ENCODE results near the gene ADAMTS6.
"Not testable (repeated sequence)": the region's sequence is repeated elsewhere in the genome, so short reads cannot be mapped to it uniquely, and the experiment has no call there.

ADAMTS6 gene, protein sequence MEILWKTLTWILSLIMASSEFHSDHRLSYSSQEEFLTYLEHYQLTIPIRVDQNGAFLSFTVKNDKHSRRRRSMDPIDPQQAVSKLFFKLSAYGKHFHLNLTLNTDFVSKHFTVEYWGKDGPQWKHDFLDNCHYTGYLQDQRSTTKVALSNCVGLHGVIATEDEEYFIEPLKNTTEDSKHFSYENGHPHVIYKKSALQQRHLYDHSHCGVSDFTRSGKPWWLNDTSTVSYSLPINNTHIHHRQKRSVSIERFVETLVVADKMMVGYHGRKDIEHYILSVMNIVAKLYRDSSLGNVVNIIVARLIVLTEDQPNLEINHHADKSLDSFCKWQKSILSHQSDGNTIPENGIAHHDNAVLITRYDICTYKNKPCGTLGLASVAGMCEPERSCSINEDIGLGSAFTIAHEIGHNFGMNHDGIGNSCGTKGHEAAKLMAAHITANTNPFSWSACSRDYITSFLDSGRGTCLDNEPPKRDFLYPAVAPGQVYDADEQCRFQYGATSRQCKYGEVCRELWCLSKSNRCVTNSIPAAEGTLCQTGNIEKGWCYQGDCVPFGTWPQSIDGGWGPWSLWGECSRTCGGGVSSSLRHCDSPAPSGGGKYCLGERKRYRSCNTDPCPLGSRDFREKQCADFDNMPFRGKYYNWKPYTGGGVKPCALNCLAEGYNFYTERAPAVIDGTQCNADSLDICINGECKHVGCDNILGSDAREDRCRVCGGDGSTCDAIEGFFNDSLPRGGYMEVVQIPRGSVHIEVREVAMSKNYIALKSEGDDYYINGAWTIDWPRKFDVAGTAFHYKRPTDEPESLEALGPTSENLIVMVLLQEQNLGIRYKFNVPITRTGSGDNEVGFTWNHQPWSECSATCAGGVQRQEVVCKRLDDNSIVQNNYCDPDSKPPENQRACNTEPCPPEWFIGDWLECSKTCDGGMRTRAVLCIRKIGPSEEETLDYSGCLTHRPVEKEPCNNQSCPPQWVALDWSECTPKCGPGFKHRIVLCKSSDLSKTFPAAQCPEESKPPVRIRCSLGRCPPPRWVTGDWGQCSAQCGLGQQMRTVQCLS (N-terminal part only)

GRCh38 chr5:65481635-65482295, at the start of gene ADAMTS6:
TSS of gene ADAMTS6 (minus strand) at chr5:65481920. CDS start at chr5:65473673, 8,247 bp downstream.
- peak; percentile 82 for DNase-seq (ENCODE audit: low spot score)

GRCh38 chr5:65530904-65531303, 49.2 kb upstream of the ADAMTS6 start:
- no peak for DNase-seq (ENCODE audit: low spot score)

DNA sequence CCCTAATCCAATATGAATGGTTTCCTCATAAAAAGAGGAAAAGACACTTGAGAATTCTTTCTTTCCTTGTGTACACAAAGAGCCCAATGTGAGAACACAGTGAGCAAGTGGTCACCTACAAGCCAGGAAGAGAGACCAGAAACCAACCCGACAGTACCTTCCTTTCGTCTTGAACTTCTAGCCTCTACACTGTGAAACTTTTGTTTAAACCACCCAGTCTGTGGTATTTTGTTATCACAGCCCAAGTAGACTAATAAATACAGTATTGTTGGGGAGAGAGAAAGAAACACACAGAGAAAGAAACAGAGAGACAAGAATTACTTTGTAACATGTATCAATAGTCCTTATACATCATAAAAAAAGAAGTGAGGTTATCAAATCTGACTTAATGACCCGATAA, 44.0 kb upstream of the ADAMTS6 start:
- no peak for DNase-seq (ENCODE audit: low spot score)

DNA sequence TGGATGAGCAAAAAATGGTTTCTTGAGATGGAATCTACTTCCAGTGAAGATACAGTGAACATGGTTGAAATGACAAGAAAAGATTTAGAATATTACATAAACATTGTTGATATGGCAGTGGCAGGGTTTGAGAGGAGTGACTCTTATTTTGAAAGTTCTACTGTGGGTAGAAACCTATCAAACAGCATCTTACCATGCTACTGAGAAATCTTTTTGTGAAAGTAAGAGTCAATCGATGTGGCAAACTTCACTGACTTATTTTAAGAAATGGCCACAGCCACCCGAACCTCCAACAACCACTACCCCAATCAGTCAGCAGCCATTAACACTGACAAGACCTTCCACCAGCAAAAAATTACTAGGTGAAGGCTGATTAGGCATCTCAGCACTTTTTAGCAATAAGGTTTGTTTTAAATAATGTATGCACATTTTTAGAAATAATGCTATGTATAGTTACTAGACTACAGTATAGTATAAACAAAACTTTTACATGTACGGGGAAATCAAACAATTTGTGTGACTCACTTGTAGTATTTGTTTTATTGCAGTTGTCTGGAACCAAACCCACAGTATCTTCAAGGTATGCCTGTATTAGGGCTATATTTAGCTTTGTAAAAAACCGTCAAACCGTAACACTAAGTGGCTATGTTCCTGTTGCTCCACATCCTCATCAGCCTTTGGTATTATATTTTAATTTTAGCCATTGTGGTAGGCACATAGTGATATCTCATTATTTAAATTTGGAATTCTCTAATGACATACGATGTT, 30.6 kb upstream of the ADAMTS6 start:
- DNase-seq (ENCODE audit: low spot score) = no peak

GRCh38 chr5:65508978-65509377, 27.3 kb upstream of the ADAMTS6 start:
- DNase-seq (ENCODE audit: low spot score) = no peak

- DNase-seq (ENCODE audit: low spot score) = no peak
Observed at GRCh38 chr5:65506961-65507360, 25.2 kb upstream of the ADAMTS6 start.

DNA sequence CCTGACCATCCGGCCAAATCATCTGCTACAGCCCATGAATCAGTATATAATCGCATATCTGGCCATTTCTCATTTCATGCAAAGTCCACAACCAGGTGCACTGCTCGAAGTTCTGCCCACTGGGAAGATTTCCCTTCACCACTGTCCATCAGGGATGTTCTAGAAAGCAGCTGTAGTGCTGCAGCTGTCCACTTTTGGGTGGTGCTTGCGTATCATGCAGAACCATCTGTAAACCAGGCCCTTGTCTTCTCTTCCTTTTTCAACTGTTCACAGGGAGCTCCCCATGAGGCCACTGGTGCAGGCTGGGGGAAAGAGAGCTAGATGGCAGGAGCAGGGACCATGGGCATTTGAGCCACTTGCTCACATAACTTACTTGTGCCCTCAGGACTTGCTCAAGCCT, 7.4 kb upstream of the ADAMTS6 start:
- DNase-seq (ENCODE audit: low spot score) = no peak

- DNase-seq (ENCODE audit: low spot score) = not testable (repeated sequence)
Observed at GRCh38 chr5:65488038-65488687, 6.4 kb upstream of the ADAMTS6 start.

- not testable (repeated sequence) for DNase-seq (ENCODE audit: low spot score)
Observed at GRCh38 chr5:65486803-65487202, 5.1 kb upstream of the ADAMTS6 start.

GRCh38 chr5:65485405-65485804, 3.7 kb upstream of the ADAMTS6 start:
- DNase-seq (ENCODE audit: low spot score) = no peak

DNA sequence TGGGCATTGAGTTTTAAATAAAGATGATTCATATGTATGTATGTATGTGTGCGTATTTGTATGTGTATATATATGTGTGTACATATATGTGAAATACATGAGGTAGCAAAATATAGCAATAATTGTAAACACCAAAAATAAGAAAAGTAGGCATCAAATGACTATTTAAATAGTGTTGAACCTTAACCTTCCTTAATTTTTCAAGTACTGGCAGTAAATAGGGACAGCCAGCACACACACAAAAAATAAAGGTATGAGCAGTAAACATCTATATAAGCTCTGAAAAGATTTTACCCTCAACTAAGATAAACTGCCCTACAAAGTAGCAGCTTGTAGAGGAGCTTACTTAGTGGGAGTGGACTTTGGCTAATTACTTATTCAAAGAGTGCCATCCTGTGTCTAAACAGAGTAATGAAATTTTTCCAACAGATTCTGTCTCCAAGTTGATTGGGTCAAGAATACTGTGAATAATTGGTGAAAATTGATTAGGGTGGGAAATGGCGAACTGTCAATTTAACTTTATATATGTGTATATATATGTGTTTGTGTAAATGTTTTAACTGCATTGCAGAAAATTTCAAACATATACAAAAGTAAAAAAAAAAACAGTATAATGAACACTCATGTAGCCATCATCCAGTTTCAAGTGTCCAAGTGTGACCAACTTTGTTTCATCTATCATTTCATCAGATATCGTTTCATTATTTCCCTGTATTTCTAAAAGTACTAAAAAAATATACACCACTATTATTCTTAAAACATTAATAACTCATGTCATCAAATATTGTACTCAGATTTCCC, 2.0 kb upstream of the ADAMTS6 start:
- DNase-seq (ENCODE audit: low spot score) = no peak

GRCh38 chr5:65482736-65483545, 1.2 kb upstream of the ADAMTS6 start:
- no peak for DNase-seq (ENCODE audit: low spot score)

DNA sequence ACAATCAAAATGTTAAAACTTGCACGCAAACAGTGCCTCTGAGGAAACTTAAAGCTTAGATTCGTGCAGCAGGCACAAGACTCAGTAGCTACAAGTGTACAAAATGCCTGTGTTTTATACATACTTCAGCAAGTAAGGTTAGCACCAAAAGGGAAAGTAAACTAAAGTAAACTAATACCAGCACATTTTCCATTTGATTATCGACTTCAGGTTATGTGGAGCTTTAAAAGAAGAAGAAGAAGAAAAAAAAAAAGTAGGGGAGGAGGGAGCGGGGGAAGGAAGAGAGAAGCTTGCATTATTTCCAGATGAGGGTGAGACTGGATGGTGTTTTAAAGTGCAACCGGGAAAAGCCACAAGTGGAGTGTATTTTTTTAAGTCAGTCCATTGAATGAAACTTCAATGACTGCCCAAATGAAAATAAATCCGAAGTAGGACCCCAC, 596 bp upstream of the ADAMTS6 start:
- DNase-seq (ENCODE audit: low spot score) = no peak

GRCh38 chr5:65481171-65481581, 544 bp downstream of the ADAMTS6 start:
- DNase-seq (ENCODE audit: low spot score) = no peak

DNA sequence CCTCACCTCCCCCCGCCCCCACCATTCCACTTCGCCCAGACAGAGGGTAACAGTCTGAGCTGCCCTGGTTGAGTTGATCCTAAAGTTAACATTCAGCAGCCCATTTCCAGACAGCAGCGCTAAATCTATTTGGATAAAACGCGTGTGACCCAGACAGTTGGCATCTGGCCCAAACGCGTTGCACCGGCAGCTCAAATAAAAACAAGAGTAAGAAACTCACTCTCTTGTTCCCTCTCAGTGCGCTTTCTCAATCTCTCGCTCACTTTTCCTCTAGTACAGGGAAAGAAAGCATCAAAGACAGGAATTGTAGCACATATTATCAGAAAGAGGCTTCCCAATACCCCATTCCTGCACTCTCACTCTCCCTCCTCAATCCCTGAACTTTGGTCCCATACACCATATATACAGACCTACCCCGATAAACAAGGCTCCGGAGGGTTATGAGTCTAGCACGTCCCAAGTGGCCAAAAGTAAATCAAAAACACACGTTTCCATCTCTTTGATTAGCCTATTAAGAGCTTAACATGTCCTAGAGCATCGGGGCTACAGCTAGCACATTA, 1.3 kb downstream of the ADAMTS6 start:
- no peak for DNase-seq (ENCODE audit: low spot score)

DNA sequence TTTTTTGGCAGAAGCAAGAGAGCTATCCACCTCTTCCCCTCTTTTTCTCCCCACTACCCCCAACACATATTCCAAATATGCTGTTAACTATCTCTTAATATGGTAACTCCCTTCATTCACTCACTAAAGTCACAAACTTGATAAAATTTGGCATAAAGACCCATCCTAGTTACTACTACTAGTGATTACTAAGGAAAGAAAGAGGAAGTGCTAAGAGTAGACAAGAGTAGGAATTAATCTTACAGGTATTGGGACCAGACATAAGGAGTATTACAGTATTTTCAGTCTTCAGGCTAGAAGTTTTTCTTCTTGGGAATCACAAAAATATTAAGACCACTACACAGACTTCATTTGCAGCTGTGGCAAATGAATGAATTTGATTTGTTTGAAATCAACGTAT, 2.2 kb downstream of the ADAMTS6 start:
- DNase-seq (ENCODE audit: low spot score) = no peak

GRCh38 chr5:65478336-65478735, 3.4 kb downstream of the ADAMTS6 start:
- DNase-seq (ENCODE audit: low spot score) = no peak

DNA sequence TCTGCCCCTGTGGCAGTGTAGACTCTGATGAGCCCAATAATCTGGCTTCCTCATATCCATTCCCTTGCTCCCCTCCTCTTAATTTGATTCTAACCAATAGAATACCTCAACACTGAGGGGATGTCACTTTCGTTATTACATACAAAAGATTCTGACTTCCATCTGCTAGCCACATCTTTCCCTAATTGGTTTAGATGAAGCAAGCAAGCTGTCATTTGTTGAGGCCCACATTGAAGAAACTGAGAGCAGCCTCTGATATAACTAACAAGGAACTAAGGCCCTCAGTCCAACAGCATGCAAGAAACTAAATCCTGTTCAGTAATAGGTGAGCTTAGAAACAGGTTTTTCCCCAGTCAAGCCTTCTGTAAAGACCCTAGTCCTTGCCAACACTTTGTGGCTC, 5.8 kb downstream of the ADAMTS6 start:
- no peak for DNase-seq (ENCODE audit: low spot score)

DNA sequence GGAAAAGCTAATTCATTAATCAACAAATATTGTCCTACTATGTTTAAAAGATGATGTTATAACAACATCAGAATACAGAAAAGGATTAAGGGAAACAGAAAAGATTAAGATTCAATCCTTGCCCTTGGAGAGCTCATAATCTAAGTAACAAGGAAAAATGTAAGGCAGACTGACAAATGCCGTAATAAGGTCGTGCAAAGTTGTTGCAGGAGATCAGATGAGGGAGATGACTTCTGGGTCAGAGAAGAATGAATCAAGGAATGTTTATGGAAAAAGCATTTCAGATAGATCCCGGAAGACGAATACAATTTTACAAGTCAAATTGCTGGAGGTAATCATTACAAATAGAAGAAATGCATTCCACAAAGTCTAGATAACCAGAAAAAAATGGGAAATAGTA, 6.4 kb downstream of the ADAMTS6 start:
- DNase-seq (ENCODE audit: low spot score) = no peak
